SK-N-SH (cell line): Measurements from ENCODE around the gene COMMD3.
A peak's percentile ranks its signal among the peaks of the same experiment; 100 is the strongest.

ENCODE experiments used
- ELF1 ChIP-seq: IDR thresholded peaks from 2 replicates; pipeline ENCODE4 v1.4.0; 2012
- POLR2AphosphoS5 ChIP-seq: IDR thresholded peaks from 2 replicates; pipeline ENCODE4 v1.6.1; 2012; ENCODE audit warnings: low read depth, low read length
- RFX5 ChIP-seq: IDR thresholded peaks from 2 replicates; pipeline ENCODE4 v1.6.1; 2012; ENCODE audit warnings: mild to moderate bottlenecking, improper control_type of control experiment, low read length
- TCF12 ChIP-seq: IDR thresholded peaks from 2 replicates; pipeline ENCODE4 v1.4.0; 2012
- TF ChIP-seq, protein P1 (sequence below): fragments of 150-350 bp; IDR thresholded peaks from 2 replicates; pipeline ENCODE4 v1.6.1; 2017; ENCODE audit warnings: antibody characterized with exemption, low read length, low read depth, borderline replicate concordance
- TF ChIP-seq, protein P2 (sequence below): fragments of 200-600 bp; sonication (generic); IDR thresholded peaks from 2 replicates; pipeline ENCODE4 v1.6.1; 2017; ENCODE audit warnings: antibody characterized with exemption, mild to moderate bottlenecking, moderate library complexity
- TF ChIP-seq, protein P3 (sequence below): IDR thresholded peaks from 2 replicates; pipeline ENCODE4; 2012

DNA sequence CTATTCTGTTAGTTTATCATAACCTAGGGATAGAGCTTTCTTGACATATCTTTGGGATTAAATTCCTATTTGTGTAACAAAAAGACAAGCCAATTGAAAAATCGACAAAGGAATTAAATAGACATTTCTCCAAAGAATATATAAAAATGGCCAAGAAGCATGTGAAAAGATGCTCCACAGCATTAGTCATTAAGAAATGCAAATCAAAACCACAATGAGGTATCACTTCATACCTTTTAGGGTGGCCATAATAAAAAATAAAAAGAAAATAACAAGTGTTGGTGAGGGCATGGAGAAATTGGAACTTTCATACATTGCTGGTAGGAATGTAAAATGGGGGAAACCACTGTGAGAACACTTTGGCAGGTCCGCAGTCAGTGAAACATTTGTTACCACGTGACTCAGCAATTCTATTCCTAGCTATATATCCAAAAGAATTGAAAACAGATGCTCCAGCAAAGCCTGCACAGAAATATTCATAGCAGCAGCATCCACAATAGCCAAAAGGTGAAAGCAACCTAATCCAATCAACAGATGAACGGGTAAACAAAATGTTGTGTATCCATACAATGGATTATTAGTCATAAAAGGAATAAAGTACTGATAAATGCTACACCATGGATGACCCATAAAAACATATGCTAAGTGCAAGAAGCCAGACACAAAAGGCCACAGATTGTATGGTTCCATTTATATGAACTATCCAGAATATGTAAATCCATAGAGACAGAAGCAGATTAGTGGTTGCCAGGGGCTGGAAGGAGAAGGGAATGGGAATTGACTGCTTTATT is 49.7 kb downstream of the COMMD3 start:
- TF ChIP-seq, protein P1, sequence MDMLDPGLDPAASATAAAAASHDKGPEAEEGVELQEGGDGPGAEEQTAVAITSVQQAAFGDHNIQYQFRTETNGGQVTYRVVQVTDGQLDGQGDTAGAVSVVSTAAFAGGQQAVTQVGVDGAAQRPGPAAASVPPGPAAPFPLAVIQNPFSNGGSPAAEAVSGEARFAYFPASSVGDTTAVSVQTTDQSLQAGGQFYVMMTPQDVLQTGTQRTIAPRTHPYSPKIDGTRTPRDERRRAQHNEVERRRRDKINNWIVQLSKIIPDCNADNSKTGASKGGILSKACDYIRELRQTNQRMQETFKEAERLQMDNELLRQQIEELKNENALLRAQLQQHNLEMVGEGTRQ, result no peak
- TF ChIP-seq TCF12, result peak; percentile 80
- TF ChIP-seq ELF1, result no peak
- no peak for TF ChIP-seq POLR2AphosphoS5
- TF ChIP-seq, protein P2, sequence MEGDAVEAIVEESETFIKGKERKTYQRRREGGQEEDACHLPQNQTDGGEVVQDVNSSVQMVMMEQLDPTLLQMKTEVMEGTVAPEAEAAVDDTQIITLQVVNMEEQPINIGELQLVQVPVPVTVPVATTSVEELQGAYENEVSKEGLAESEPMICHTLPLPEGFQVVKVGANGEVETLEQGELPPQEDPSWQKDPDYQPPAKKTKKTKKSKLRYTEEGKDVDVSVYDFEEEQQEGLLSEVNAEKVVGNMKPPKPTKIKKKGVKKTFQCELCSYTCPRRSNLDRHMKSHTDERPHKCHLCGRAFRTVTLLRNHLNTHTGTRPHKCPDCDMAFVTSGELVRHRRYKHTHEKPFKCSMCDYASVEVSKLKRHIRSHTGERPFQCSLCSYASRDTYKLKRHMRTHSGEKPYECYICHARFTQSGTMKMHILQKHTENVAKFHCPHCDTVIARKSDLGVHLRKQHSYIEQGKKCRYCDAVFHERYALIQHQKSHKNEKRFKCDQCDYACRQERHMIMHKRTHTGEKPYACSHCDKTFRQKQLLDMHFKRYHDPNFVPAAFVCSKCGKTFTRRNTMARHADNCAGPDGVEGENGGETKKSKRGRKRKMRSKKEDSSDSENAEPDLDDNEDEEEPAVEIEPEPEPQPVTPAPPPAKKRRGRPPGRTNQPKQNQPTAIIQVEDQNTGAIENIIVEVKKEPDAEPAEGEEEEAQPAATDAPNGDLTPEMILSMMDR, result no peak
- no peak for TF ChIP-seq RFX5
- TF ChIP-seq, protein P3, sequence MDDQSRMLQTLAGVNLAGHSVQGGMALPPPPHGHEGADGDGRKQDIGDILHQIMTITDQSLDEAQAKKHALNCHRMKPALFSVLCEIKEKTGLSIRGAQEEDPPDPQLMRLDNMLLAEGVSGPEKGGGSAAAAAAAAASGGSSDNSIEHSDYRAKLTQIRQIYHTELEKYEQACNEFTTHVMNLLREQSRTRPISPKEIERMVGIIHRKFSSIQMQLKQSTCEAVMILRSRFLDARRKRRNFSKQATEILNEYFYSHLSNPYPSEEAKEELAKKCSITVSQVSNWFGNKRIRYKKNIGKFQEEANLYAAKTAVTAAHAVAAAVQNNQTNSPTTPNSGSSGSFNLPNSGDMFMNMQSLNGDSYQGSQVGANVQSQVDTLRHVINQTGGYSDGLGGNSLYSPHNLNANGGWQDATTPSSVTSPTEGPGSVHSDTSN, result no peak
